SIG-M5 (cell line): Measurements from ENCODE around the gene SEMA4B.

Experiments
- DNase-seq: peaks from one replicate; lab custom pipeline; 2025; lab: John Stamatoyannopoulos, UW

SEMA4B gene

GRCh38 chr15:90225504-90226234 lies 24.5 kb downstream of the SEMA4B start:
- no peak for DNase-seq

GRCh38 chr15:90227336-90227735 lies 26.2 kb downstream of the SEMA4B start:
- no peak for DNase-seq

GRCh38 chr15:90227816-90228772 lies 27.0 kb downstream of the SEMA4B start:
- DNase-seq = no peak

- DNase-seq = no peak
Observed at GRCh38 chr15:90228960-90229359, 27.8 kb downstream of the SEMA4B start.

GRCh38 chr15:90230071-90230494 lies 29.0 kb downstream of the SEMA4B start:
- no peak for DNase-seq

GRCh38 chr15:90230610-90231009 lies 29.5 kb downstream of the SEMA4B start:
- no peak for DNase-seq

GRCh38 chr15:90231028-90232017 lies 30.2 kb downstream of the SEMA4B start:
- DNase-seq = peak; percentile 4

GRCh38 chr15:90232196-90232595 lies 31.1 kb downstream of the SEMA4B start:
- DNase-seq = no peak

GRCh38 chr15:90232941-90233386 lies 31.8 kb downstream of the SEMA4B start:
- no peak for DNase-seq

- DNase-seq = peak; percentile 66
Observed at GRCh38 chr15:90233387-90234095, 32.4 kb downstream of the SEMA4B start, which contains the start of gene CIB1. Gene CIB1 (minus strand): TSS chr15:90233941. CDS start chr15:90233885, 56 bp downstream.

GRCh38 chr15:90234096-90234988 lies 33.2 kb downstream of the SEMA4B start, which contains the start of gene GDPGP1:
Gene GDPGP1 (plus strand): TSS chr15:90234209. CDS start chr15:90240909, 6,700 bp downstream.
- DNase-seq = no peak

GRCh38 chr15:90239371-90239770 lies 38.2 kb downstream of the SEMA4B start:
- DNase-seq = no peak

GRCh38 chr15:90240856-90241255 lies 39.7 kb downstream of the SEMA4B start:
- no peak for DNase-seq

GRCh38 chr15:90241343-90242192 lies 40.4 kb downstream of the SEMA4B start:
- no peak for DNase-seq

- DNase-seq = no peak
Observed at GRCh38 chr15:90243943-90244639, 43.0 kb downstream of the SEMA4B start.

- DNase-seq = no peak
Observed at GRCh38 chr15:90248789-90249202, 47.7 kb downstream of the SEMA4B start.

GRCh38 chr15:90249203-90249863 lies 48.2 kb downstream of the SEMA4B start, which contains the start of gene TTLL13:
Gene TTLL13 (plus strand): TSS chr15:90249556. CDS start chr15:90250631, 1,075 bp downstream.
- DNase-seq = no peak
